ENCODE data around the gene BSPRY.

BSPRY gene

DNA sequence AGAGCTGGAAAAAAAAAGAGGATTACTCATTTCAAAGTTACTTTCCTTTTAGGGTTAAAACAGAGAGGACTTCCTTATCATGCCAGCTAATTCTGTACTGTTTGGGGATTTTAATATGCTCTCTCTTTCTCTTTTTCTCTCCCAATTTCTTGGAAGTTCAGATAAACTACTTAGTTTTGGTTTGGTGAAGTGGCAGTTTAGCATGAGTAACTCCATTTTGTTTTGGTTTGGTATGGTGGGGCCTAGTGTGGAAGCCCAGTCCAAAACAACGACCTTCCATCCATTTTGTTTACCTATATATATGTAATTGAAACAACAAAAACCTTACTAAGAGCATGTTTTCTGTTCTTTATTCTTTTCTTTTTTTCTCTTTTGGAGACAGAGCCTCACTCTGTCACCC is 3.7 kb upstream of the BSPRY start:
- Histone ChIP-seq H3K4me3 (ENCODE audit: low read length, poor library complexity, severe bottlenecking) (no peak overlapping the region), H3K4me2 (ENCODE audit: low read depth, low read length, poor library complexity, severe bottlenecking) (no peak overlapping the region), H3K9me2 (replicated peaks; ENCODE audit: low read depth, low read length) (no peaks in the 10 kb centered on the region), H3K4me1 (ENCODE audit: insufficient read depth, low read length, poor library complexity, severe bottlenecking) (peaks cover 36% of the 10 kb centered on the region), H4K20me1 (ENCODE audit: insufficient read depth, low read length, poor library complexity, severe bottlenecking) (no peaks in the 10 kb centered on the region), H3K9me3 (ENCODE audit: insufficient read depth, low read depth, low read length) (no peaks in the 10 kb centered on the region), H3K36me3 (ENCODE audit: insufficient read depth, low read length) (no peaks in the 10 kb centered on the region), H3K9ac (ENCODE audit: low read depth, low read length, poor library complexity, severe bottlenecking) (no peak overlapping the region), H3K79me2 (ENCODE audit: insufficient read depth, low read length) (no peaks in the 10 kb centered on the region), H3F3A (ENCODE audit: low read depth) (peaks cover 2% of the 10 kb centered on the region; the same call in 1 of the 2 replicates), H2AFZ (ENCODE audit: low read length) (no peak overlapping the region), H3K27me3 (ENCODE audit: insufficient read depth, low read length, poor library complexity, severe bottlenecking) (no peaks in the 10 kb centered on the region)
- TF ChIP-seq EZH2phosphoT487 (IDR thresholded peaks at IDR 0.05; ENCODE audit: borderline replicate concordance) = no peak
- TF ChIP-seq, protein P1, sequence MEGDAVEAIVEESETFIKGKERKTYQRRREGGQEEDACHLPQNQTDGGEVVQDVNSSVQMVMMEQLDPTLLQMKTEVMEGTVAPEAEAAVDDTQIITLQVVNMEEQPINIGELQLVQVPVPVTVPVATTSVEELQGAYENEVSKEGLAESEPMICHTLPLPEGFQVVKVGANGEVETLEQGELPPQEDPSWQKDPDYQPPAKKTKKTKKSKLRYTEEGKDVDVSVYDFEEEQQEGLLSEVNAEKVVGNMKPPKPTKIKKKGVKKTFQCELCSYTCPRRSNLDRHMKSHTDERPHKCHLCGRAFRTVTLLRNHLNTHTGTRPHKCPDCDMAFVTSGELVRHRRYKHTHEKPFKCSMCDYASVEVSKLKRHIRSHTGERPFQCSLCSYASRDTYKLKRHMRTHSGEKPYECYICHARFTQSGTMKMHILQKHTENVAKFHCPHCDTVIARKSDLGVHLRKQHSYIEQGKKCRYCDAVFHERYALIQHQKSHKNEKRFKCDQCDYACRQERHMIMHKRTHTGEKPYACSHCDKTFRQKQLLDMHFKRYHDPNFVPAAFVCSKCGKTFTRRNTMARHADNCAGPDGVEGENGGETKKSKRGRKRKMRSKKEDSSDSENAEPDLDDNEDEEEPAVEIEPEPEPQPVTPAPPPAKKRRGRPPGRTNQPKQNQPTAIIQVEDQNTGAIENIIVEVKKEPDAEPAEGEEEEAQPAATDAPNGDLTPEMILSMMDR (conservative IDR thresholded peaks at IDR 0.05; ENCODE audit: low read length) = no peak

DNA sequence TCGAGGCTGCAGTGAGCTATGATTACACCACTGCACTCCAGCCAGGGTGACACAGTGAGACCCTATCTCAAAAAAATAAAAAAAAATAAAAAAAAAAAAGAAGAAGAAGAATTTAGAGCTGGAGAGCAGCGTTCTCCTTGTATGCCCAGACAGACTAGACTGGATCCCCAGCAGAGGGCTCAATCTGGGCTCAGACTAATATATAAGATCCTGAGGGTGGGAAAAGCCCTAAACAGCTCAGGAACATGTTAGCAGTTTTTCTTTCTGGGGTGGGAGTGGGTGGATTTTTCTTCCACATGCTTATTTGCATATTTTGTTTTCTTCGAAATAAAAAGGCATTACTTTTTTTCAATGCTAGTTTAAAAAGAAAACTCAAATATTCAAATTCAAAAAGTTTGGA is 904 bp upstream of the BSPRY start:
- Histone ChIP-seq H3K9me3 (ENCODE audit: insufficient read depth, low read depth, low read length) (no peaks in the 10 kb centered on the region), H3K79me2 (ENCODE audit: insufficient read depth, low read length) (no peaks in the 10 kb centered on the region), H3K4me2 (ENCODE audit: low read depth, low read length, poor library complexity, severe bottlenecking) (no peak overlapping the region), H4K20me1 (ENCODE audit: insufficient read depth, low read length, poor library complexity, severe bottlenecking) (no peaks in the 10 kb centered on the region), H3K4me1 (ENCODE audit: insufficient read depth, low read length, poor library complexity, severe bottlenecking) (peaks cover 32% of the 10 kb centered on the region), H3K27me3 (ENCODE audit: insufficient read depth, low read length, poor library complexity, severe bottlenecking) (no peaks in the 10 kb centered on the region), H3K36me3 (ENCODE audit: insufficient read depth, low read length) (no peaks in the 10 kb centered on the region), H3K4me3 (ENCODE audit: low read length, poor library complexity, severe bottlenecking) (no peak overlapping the region), H2AFZ (ENCODE audit: low read length) (no peak overlapping the region), H3K9ac (ENCODE audit: low read depth, low read length, poor library complexity, severe bottlenecking) (no peak overlapping the region), H3F3A (ENCODE audit: low read depth) (peaks cover 2% of the 10 kb centered on the region; the same call in 1 of the 2 replicates), H3K9me2 (replicated peaks; ENCODE audit: low read depth, low read length) (no peaks in the 10 kb centered on the region)
- no peak for TF ChIP-seq EZH2phosphoT487 (IDR thresholded peaks at IDR 0.05; ENCODE audit: borderline replicate concordance)
- TF ChIP-seq, protein P1 (conservative IDR thresholded peaks at IDR 0.05; ENCODE audit: low read length) = no peak

DNA sequence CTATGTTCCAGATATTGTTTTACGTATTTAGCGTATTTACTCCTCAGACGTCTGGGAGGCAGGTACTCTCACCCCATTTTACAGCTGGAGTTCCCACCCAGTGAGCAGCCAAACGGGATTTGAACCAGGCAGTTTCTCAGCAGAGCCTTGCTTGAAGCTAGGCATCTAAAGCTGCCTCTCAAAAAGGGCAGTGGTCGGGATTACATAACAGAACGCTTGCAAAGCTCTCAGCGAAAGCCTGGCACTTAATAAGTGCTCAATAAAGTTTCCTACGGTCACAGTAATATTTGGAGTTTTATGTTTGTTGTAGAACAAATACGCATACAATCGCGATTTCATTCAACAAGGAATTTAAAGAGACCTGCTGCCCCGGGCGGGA is 286 bp upstream of the BSPRY start:
- Histone ChIP-seq H3K36me3 (ENCODE audit: insufficient read depth, low read length) (no peaks in the 10 kb centered on the region), H3F3A (ENCODE audit: low read depth) (peaks cover 2% of the 10 kb centered on the region; the same call in 1 of the 2 replicates), H4K20me1 (ENCODE audit: insufficient read depth, low read length, poor library complexity, severe bottlenecking) (no peaks in the 10 kb centered on the region), H2AFZ (ENCODE audit: low read length) (no peak overlapping the region), H3K4me2 (ENCODE audit: low read depth, low read length, poor library complexity, severe bottlenecking) (no peak overlapping the region), H3K27me3 (ENCODE audit: insufficient read depth, low read length, poor library complexity, severe bottlenecking) (no peaks in the 10 kb centered on the region), H3K9me3 (ENCODE audit: insufficient read depth, low read depth, low read length) (no peaks in the 10 kb centered on the region), H3K4me3 (ENCODE audit: low read length, poor library complexity, severe bottlenecking) (no peak overlapping the region), H3K9me2 (replicated peaks; ENCODE audit: low read depth, low read length) (no peaks in the 10 kb centered on the region), H3K4me1 (ENCODE audit: insufficient read depth, low read length, poor library complexity, severe bottlenecking) (peaks cover 26% of the 10 kb centered on the region), H3K9ac (ENCODE audit: low read depth, low read length, poor library complexity, severe bottlenecking) (no peak overlapping the region), H3K79me2 (ENCODE audit: insufficient read depth, low read length) (no peaks in the 10 kb centered on the region)
- TF ChIP-seq, protein P1 (conservative IDR thresholded peaks at IDR 0.05; ENCODE audit: low read length) = no peak
- no peak for TF ChIP-seq EZH2phosphoT487 (IDR thresholded peaks at IDR 0.05; ENCODE audit: borderline replicate concordance)

All from Loucy (cell line).